Measurements from ENCODE around the gene CPNE9.

CPNE9 gene

DNA sequence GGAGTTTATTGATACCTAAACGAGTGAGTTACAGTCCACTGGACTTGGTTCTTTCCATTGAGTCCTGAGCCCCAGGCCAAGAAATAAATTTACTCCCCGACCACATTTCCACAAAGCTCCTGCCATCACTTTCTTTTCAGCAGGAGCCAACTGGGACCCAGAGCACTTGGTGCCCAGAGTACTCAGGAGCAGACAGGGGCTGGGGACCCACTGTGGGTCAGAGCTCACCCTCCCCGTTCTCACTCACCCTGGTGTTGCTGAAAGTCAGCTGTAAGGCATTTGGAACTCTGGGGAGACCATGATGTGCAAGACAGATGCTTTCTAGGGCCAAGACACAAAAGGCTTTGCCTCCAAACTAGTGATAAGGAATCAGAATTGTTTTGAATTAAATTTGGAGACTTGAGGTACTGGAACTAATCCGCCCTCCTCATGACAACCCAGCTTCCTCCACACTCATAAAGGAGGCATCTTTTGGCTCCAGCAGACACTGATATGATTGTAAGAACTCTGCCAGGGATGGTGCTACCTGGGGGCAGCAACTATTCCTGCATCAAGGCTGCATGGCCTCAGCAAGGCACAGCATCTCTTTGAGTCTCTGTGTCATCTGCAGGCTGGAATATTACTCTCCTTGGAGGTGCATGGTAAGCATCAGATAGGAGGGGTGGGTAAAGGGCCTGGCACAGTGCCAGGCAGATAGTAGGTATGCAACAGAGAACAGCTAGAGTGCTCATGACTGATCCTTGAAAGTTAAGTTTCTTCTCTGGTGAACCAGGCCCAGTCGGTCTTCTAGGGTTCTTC lies 73.5 kb downstream of the CPNE9 start (continued):
- TF ChIP-seq ZC3H10 (CRISPR knock-in tag; IDR thresholded peaks at IDR 0.05): no peak
- no peak for TF ChIP-seq BACH2 (CRISPR knock-in tag; IDR thresholded peaks at IDR 0.05; ENCODE audit: borderline replicate concordance)
- TF ChIP-seq TOX (CRISPR knock-in tag; IDR thresholded peaks at IDR 0.05; ENCODE audit: borderline replicate concordance): no peak
- TF ChIP-seq SNAI2 (CRISPR knock-in tag; IDR thresholded peaks at IDR 0.05): no peak

DNA sequence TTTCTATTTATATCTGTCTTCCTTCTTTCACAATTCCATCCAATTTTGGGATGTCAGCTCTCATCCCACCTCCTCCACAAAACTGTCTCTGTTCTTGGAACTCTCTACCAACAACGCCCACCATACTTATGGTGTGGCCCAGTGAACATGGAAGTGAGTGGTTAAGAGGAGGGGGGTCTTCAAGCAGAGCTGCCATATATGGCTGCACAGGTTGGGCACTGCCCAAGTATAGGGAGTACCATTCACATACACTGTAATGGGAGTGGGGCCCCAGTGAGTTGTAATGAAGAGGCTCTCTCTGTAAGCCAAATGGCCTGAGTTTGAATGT lies 74.0 kb downstream of the CPNE9 start:
- TF ChIP-seq ZNF565 (CRISPR knock-in tag; conservative IDR thresholded peaks at IDR 0.05; ENCODE audit: low read depth) (no peak), BACH2 (CRISPR knock-in tag; IDR thresholded peaks at IDR 0.05; ENCODE audit: borderline replicate concordance) (no peak), GLIS3 (CRISPR knock-in tag; IDR thresholded peaks at IDR 0.05) (no peak), ZFP30 (CRISPR knock-in tag; IDR thresholded peaks at IDR 0.05) (no peak), ZC3H10 (CRISPR knock-in tag; IDR thresholded peaks at IDR 0.05) (no peak), RARB (CRISPR knock-in tag; IDR thresholded peaks at IDR 0.05) (no peak), ESRRG (CRISPR knock-in tag; IDR thresholded peaks at IDR 0.05) (no peak), OSR1 (CRISPR knock-in tag; IDR thresholded peaks at IDR 0.05) (no peak), ARNTL (CRISPR knock-in tag; IDR thresholded peaks at IDR 0.05; ENCODE audit: borderline replicate concordance, low read depth) (no peak), ZNF8 (CRISPR knock-in tag; IDR thresholded peaks at IDR 0.05) (no peak), SNAI2 (CRISPR knock-in tag; IDR thresholded peaks at IDR 0.05) (no peak)
- TF ChIP-seq, protein P1, sequence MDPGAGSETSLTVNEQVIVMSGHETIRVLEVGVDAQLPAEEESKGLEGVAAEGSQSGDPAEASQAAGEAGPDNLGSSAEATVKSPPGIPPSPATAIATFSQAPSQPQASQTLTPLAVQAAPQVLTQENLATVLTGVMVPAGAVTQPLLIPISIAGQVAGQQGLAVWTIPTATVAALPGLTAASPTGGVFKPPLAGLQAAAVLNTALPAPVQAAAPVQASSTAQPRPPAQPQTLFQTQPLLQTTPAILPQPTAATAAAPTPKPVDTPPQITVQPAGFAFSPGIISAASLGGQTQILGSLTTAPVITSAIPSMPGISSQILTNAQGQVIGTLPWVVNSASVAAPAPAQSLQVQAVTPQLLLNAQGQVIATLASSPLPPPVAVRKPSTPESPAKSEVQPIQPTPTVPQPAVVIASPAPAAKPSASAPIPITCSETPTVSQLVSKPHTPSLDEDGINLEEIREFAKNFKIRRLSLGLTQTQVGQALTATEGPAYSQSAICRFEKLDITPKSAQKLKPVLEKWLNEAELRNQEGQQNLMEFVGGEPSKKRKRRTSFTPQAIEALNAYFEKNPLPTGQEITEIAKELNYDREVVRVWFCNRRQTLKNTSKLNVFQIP (CRISPR knock-in tag; IDR thresholded peaks at IDR 0.05; ENCODE audit: borderline replicate concordance, low read depth): no peak
- TF ChIP-seq, protein P2, sequence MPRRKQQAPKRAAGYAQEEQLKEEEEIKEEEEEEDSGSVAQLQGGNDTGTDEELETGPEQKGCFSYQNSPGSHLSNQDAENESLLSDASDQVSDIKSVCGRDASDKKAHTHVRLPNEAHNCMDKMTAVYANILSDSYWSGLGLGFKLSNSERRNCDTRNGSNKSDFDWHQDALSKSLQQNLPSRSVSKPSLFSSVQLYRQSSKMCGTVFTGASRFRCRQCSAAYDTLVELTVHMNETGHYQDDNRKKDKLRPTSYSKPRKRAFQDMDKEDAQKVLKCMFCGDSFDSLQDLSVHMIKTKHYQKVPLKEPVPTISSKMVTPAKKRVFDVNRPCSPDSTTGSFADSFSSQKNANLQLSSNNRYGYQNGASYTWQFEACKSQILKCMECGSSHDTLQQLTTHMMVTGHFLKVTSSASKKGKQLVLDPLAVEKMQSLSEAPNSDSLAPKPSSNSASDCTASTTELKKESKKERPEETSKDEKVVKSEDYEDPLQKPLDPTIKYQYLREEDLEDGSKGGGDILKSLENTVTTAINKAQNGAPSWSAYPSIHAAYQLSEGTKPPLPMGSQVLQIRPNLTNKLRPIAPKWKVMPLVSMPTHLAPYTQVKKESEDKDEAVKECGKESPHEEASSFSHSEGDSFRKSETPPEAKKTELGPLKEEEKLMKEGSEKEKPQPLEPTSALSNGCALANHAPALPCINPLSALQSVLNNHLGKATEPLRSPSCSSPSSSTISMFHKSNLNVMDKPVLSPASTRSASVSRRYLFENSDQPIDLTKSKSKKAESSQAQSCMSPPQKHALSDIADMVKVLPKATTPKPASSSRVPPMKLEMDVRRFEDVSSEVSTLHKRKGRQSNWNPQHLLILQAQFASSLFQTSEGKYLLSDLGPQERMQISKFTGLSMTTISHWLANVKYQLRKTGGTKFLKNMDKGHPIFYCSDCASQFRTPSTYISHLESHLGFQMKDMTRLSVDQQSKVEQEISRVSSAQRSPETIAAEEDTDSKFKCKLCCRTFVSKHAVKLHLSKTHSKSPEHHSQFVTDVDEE (CRISPR knock-in tag; IDR thresholded peaks at IDR 0.05): no peak
- TF ChIP-seq, protein P3, sequence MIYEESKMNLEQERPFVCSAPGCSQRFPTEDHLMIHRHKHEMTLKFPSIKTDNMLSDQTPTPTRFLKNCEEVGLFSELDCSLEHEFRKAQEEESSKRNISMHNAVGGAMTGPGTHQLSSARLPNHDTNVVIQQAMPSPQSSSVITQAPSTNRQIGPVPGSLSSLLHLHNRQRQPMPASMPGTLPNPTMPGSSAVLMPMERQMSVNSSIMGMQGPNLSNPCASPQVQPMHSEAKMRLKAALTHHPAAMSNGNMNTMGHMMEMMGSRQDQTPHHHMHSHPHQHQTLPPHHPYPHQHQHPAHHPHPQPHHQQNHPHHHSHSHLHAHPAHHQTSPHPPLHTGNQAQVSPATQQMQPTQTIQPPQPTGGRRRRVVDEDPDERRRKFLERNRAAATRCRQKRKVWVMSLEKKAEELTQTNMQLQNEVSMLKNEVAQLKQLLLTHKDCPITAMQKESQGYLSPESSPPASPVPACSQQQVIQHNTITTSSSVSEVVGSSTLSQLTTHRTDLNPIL (CRISPR knock-in tag; IDR thresholded peaks at IDR 0.05; ENCODE audit: low read depth): no peak
- TF ChIP-seq, protein P4, sequence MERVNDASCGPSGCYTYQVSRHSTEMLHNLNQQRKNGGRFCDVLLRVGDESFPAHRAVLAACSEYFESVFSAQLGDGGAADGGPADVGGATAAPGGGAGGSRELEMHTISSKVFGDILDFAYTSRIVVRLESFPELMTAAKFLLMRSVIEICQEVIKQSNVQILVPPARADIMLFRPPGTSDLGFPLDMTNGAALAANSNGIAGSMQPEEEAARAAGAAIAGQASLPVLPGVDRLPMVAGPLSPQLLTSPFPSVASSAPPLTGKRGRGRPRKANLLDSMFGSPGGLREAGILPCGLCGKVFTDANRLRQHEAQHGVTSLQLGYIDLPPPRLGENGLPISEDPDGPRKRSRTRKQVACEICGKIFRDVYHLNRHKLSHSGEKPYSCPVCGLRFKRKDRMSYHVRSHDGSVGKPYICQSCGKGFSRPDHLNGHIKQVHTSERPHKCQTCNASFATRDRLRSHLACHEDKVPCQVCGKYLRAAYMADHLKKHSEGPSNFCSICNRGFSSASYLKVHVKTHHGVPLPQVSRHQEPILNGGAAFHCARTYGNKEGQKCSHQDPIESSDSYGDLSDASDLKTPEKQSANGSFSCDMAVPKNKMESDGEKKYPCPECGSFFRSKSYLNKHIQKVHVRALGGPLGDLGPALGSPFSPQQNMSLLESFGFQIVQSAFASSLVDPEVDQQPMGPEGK (CRISPR knock-in tag; IDR thresholded peaks at IDR 0.05; ENCODE audit: borderline replicate concordance): no peak
- no peak for ATAC-seq

DNA sequence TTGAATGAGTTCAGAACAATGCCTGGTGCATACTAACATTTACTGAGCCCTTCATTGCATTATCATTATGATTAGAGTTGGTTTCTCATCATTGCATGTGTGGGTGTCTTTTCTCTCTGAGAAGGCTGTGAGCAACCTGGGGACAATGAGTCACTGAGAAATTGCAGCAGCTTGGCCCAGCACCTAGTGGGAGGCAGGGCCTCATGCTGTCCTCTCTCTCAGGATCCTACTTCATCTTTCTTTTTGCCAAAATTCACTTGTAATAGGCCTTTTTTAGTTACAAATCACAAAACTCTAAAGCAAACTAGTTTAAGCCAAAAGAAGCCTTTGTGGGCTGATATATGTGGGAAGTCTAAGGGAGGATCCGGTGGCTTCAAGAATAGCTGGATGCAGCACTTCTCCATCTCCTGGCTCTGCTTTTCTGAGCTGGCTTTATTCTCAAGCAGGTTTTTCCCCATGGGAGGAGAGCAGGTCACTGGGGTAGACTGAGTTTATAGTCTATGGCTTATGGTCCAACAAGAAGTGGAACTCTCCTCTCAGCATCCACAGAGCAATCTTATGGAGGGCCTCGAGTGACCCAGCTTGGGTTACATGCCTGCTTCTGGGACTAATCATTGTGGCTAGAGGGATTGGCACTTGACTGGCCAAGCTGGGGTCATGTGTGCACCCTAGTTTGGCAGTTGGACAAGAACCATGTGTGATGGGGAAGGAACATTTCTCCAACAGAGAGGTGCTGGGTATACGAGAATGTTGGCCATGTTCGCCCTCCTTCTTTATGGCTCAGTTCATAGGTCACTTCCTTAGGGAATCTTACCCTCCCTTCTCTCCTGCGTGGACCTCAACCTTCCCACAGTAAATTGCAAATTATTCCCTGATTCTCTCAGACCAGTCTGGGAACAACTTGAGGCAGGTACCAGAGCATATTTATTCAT lies 74.8 kb downstream of the CPNE9 start:
- TF ChIP-seq, protein P5, sequence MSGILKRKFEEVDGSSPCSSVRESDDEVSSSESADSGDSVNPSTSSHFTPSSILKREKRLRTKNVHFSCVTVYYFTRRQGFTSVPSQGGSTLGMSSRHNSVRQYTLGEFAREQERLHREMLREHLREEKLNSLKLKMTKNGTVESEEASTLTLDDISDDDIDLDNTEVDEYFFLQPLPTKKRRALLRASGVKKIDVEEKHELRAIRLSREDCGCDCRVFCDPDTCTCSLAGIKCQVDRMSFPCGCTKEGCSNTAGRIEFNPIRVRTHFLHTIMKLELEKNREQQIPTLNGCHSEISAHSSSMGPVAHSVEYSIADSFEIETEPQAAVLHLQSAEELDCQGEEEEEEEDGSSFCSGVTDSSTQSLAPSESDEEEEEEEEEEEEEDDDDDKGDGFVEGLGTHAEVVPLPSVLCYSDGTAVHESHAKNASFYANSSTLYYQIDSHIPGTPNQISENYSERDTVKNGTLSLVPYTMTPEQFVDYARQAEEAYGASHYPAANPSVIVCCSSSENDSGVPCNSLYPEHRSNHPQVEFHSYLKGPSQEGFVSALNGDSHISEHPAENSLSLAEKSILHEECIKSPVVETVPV (CRISPR knock-in tag; IDR thresholded peaks at IDR 0.05): no peak
- TF ChIP-seq ZNF8 (CRISPR knock-in tag; IDR thresholded peaks at IDR 0.05): no peak
- TF ChIP-seq ISL1 (CRISPR knock-in tag; IDR thresholded peaks at IDR 0.05): no peak
- TF ChIP-seq TOX (CRISPR knock-in tag; IDR thresholded peaks at IDR 0.05; ENCODE audit: borderline replicate concordance): no peak
- TF ChIP-seq ZNF565 (CRISPR knock-in tag; conservative IDR thresholded peaks at IDR 0.05; ENCODE audit: low read depth): no peak
- no peak for TF ChIP-seq ARNTL (CRISPR knock-in tag; IDR thresholded peaks at IDR 0.05; ENCODE audit: borderline replicate concordance, low read depth)
- TF ChIP-seq SNAI2 (CRISPR knock-in tag; IDR thresholded peaks at IDR 0.05): no peak
- TF ChIP-seq ZFP3 (CRISPR knock-in tag; IDR thresholded peaks at IDR 0.05): no peak
- TF ChIP-seq ZNF70 (CRISPR knock-in tag; IDR thresholded peaks at IDR 0.05): no peak
- ATAC-seq: peak; percentile 28

Measured in SK-N-SH treated with all-trans-retinoic acid at 6 μM for 48 hours (cell line).